ENCODE data around the gene ARHGEF28. TPM values are rescaled to one million over a fixed set of nuclear protein-coding genes. Genes with fewer than 3 reads are reported as not detected.

Gene ARHGEF28
- total RNA-seq, 4 donors from 2014 or later = 9.8 to 18.7 (median 18.6) TPM

GRCh38 chr5:73892218-73892617, 266.2 kb downstream of the ARHGEF28 start:
- H3K36me3 ChIP-seq = no peaks in the 10 kb centered on the region
- WGBS, 2 donors (ENCODE audit: low coverage in 1 of 2) = 89 to 100% methylated on average over 3 to 6 of the region's 6 CpGs

DNA sequence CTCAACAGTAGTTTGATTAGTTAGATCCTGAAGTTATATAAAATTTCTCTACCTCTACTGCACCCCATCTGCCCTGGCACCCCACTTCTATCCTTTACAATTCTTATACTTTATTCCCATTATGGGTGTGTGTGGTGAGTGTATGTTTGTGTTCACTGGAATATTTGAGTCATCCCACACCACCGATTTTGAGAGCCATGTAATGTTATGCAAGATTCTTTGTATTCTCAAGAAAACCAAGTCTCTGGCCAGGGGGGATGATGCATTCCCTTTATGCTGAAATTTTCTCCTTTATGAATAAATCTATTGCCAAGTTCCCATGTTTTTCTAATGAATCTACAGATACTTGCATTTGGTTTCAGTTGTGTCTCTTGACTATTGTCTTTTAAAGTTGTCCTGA, 266.8 kb downstream of the ARHGEF28 start:
- WGBS, 2 donors (ENCODE audit: low coverage in 1 of 2) = 63 to 83% methylated on average over 1 of the region's 1 CpG
- in situ Hi-C loops (cut with MboI; ENCODE audit: low pct_ligation_motif_present in 1 of 4, low pct_unique_long_range_greater_than_20kb in 1 of 4, low sequenced_read_pairs in 3 of 4) = loop anchor here in 1 of 4 donors (5.0 kb wide), 1 partner anchor 754 kb away; no protein-coding TSS in a partner anchor
- no peaks in the 10 kb centered on the region for H3K36me3 ChIP-seq
- intact Hi-C loops (cut with DNase I; ENCODE audit: low total_unique reads) = no loop called here
- TF ChIP-seq EP300 (IDR thresholded peaks at IDR 0.05; ENCODE audit: low read depth) (no peak), POLR2AphosphoS5 (IDR thresholded peaks at IDR 0.05) (no peak), POLR2A (IDR thresholded peaks at IDR 0.05) (no peak)
- TF ChIP-seq, protein P1, sequence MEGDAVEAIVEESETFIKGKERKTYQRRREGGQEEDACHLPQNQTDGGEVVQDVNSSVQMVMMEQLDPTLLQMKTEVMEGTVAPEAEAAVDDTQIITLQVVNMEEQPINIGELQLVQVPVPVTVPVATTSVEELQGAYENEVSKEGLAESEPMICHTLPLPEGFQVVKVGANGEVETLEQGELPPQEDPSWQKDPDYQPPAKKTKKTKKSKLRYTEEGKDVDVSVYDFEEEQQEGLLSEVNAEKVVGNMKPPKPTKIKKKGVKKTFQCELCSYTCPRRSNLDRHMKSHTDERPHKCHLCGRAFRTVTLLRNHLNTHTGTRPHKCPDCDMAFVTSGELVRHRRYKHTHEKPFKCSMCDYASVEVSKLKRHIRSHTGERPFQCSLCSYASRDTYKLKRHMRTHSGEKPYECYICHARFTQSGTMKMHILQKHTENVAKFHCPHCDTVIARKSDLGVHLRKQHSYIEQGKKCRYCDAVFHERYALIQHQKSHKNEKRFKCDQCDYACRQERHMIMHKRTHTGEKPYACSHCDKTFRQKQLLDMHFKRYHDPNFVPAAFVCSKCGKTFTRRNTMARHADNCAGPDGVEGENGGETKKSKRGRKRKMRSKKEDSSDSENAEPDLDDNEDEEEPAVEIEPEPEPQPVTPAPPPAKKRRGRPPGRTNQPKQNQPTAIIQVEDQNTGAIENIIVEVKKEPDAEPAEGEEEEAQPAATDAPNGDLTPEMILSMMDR (IDR thresholded peaks at IDR 0.05) = no peak
- no peaks in the 10 kb centered on the region for H3K4me1 ChIP-seq
- H3K27me3 ChIP-seq = no peaks in the 10 kb centered on the region
- no peaks in the 10 kb centered on the region for H3K9me3 ChIP-seq
- H3K27ac ChIP-seq = no peak overlapping the region
- H3K4me3 ChIP-seq = no peak overlapping the region
- DNase-seq = no peak

More at GRCh38 chr5:73892218-73892617, 266.2 kb downstream of the ARHGEF28 start:
- H3K27me3 ChIP-seq = no peaks in the 10 kb centered on the region
- TF ChIP-seq, protein P1 (IDR thresholded peaks at IDR 0.05) = no peak
- TF ChIP-seq EP300 (IDR thresholded peaks at IDR 0.05; ENCODE audit: low read depth) (no peak), POLR2A (IDR thresholded peaks at IDR 0.05) (no peak), POLR2AphosphoS5 (IDR thresholded peaks at IDR 0.05) (no peak)
- H3K4me3 ChIP-seq = no peak overlapping the region
- H3K9me3 ChIP-seq = no peaks in the 10 kb centered on the region
- in situ Hi-C loops (cut with MboI; ENCODE audit: low pct_ligation_motif_present in 1 of 4, low pct_unique_long_range_greater_than_20kb in 1 of 4, low sequenced_read_pairs in 3 of 4) (loop anchor here in 1 of 4 donors (5.0 kb wide), 1 partner anchor 755 kb away; no protein-coding TSS in a partner anchor), intact Hi-C loops (cut with DNase I; ENCODE audit: low total_unique reads) (no loop called here)
- DNase-seq = no peak
- no peak overlapping the region for H3K27ac ChIP-seq
- H3K4me1 ChIP-seq = no peaks in the 10 kb centered on the region

DNA sequence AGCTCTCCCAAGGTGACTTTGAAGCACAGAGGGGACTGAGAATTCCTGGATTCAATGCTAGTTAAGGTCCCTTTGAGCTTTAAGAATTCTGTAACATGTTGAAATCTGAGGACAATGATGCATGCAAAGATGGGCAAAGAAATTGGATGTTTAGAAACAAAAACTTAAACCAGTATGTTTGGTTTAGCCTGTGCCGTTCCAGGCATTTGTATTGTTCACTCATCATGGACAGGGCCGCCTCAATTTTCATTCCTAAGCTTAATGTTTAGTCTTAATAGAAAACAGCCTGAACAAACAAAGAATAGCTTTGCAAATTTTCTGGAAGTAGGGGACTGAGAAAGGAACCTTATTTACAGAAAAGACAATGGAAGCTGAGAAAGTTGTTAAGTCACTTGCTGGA, 267.8 kb downstream of the ARHGEF28 start:
- intact Hi-C loops (cut with DNase I; ENCODE audit: low total_unique reads) (no loop called here), in situ Hi-C loops (cut with MboI; ENCODE audit: low pct_ligation_motif_present in 1 of 4, low pct_unique_long_range_greater_than_20kb in 1 of 4, low sequenced_read_pairs in 3 of 4) (loop anchor here in 1 of 4 donors (5.0 kb wide), 1 partner anchor 753 kb away; no protein-coding TSS in a partner anchor)
- Histone ChIP-seq H3K36me3 (no peaks in the 10 kb centered on the region), H3K4me3 (no peak overlapping the region), H3K9me3 (no peaks in the 10 kb centered on the region), H3K4me1 (no peaks in the 10 kb centered on the region), H3K27ac (no peak overlapping the region), H3K27me3 (no peaks in the 10 kb centered on the region)
- WGBS, 2 donors (ENCODE audit: low coverage in 1 of 2) = 90 to 92% methylated on average over 2 of the region's 2 CpGs
- no peak for TF ChIP-seq EP300 (IDR thresholded peaks at IDR 0.05; ENCODE audit: low read depth)
- no peak for TF ChIP-seq POLR2A (IDR thresholded peaks at IDR 0.05)
- TF ChIP-seq, protein P1 (IDR thresholded peaks at IDR 0.05) = no peak
- no peak for TF ChIP-seq POLR2AphosphoS5 (IDR thresholded peaks at IDR 0.05)
- no peak for DNase-seq

- Histone ChIP-seq H3K27me3 (no peaks in the 10 kb centered on the region), H3K4me1 (no peaks in the 10 kb centered on the region), H3K9me3 (no peaks in the 10 kb centered on the region), H3K27ac (no peak overlapping the region), H3K36me3 (no peaks in the 10 kb centered on the region), H3K4me3 (no peak overlapping the region)
- DNase-seq = no peak
- 85 to 93% methylated on average over 2 to 6 of the region's 6 CpGs for WGBS, 2 donors (ENCODE audit: low coverage in 1 of 2)
- no peak for TF ChIP-seq EP300 (IDR thresholded peaks at IDR 0.05; ENCODE audit: low read depth)
- TF ChIP-seq POLR2AphosphoS5 (IDR thresholded peaks at IDR 0.05) = no peak
- TF ChIP-seq, protein P1 (IDR thresholded peaks at IDR 0.05) = no peak
- no peak for TF ChIP-seq POLR2A (IDR thresholded peaks at IDR 0.05)
- in situ Hi-C loops (cut with MboI; ENCODE audit: low pct_ligation_motif_present in 1 of 4, low pct_unique_long_range_greater_than_20kb in 1 of 4, low sequenced_read_pairs in 3 of 4) = loop anchor here in 1 of 4 donors (5.0 kb wide), 1 partner anchor 752 kb away; no protein-coding TSS in a partner anchor
- intact Hi-C loops (cut with DNase I; ENCODE audit: low total_unique reads) = no loop called here
Measured at GRCh38 chr5:73894860-73895259, 268.9 kb downstream of the ARHGEF28 start.
